ENCODE data around the gene LRRN1.

The LRRN1 gene

DNA sequence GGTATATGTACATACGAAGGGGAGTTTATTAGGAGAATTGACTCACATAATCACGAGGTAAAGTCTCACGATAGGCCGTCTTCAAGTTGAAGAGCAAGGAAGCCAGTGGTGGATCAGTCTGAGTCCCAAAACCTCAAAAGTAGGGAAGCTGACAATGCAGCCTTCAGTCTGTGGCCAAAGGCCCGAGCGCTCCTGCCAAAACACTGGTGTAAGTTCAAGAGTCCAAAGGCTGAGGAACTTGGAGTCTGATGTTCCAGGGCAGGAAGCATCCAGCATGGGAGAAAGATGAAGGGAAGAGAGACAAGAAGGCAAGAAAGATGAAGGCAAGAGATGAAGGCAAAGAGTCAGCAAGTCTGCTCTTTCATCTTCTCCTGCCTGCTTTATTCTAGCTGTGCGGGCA, 16.8 kb upstream of the LRRN1 start:
- no peak for TF ChIP-seq TCF12 (IDR thresholded peaks at IDR 0.05; ENCODE audit: low read depth)
- TF ChIP-seq, protein P1, sequence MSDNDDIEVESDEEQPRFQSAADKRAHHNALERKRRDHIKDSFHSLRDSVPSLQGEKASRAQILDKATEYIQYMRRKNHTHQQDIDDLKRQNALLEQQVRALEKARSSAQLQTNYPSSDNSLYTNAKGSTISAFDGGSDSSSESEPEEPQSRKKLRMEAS (IDR thresholded peaks at IDR 0.05), result no peak
- no peak for TF ChIP-seq RAD21 (IDR thresholded peaks at IDR 0.05; ENCODE audit: low read depth)
- TF ChIP-seq EP300 (IDR thresholded peaks at IDR 0.05; ENCODE audit: borderline replicate concordance), result no peak
- TF ChIP-seq TAF1 (IDR thresholded peaks at IDR 0.05; ENCODE audit: low read depth), result no peak
- no peak for TF ChIP-seq YY1 (IDR thresholded peaks at IDR 0.05; ENCODE audit: low read depth)
- TF ChIP-seq ZBTB7A (IDR thresholded peaks at IDR 0.05; ENCODE audit: low read depth), result no peak
- no peak for TF ChIP-seq CREB1 (IDR thresholded peaks at IDR 0.05; ENCODE audit: low read depth)
- TF ChIP-seq, protein P2, sequence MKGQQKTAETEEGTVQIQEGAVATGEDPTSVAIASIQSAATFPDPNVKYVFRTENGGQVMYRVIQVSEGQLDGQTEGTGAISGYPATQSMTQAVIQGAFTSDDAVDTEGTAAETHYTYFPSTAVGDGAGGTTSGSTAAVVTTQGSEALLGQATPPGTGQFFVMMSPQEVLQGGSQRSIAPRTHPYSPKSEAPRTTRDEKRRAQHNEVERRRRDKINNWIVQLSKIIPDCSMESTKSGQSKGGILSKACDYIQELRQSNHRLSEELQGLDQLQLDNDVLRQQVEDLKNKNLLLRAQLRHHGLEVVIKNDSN (IDR thresholded peaks at IDR 0.05), result no peak
- TF ChIP-seq NFIC (IDR thresholded peaks at IDR 0.05), result no peak

DNA sequence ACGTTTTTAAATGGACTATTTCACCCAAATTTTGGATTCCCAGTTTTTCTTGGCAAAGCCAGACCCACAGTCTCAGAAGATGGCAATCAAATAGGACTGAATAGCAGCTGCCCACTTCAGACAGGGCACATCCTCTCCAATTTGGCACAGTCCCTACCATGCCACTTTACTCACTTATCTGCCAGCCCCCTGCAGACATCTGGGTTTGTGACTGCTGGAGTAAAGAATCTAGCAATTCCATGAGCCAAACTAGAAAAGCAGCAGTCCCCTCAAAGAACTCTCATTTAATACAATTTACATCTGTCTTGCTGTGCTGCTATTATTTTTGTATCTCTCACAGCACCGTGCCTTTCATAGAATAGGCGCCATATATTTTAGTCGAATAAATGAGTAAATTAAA, 16.0 kb upstream of the LRRN1 start:
- TF ChIP-seq, protein P2 (IDR thresholded peaks at IDR 0.05), result no peak
- TF ChIP-seq RAD21 (IDR thresholded peaks at IDR 0.05; ENCODE audit: low read depth) (no peak), TEAD4 (IDR thresholded peaks at IDR 0.05) (no peak), TAF1 (IDR thresholded peaks at IDR 0.05; ENCODE audit: low read depth) (no peak)
- TF ChIP-seq, protein P1 (IDR thresholded peaks at IDR 0.05), result no peak

DNA sequence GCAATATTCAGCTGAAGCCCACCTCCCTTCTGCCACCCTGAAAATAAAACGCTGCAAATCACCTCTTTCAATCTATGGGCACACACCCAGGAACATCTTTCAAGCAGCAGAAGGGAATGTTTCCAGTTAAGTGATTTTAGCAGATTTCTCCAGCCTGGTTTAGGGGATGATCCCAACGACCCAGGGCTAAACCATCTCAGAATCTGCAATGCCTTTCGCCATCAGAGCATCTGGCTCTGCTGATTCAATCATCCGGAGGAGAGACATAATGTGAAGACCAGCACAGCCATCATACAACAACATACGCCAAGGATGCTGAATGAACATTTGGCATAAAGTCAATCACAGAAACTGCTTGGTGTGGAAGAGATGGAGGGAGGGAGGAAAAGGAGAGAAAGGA, 15.5 kb upstream of the LRRN1 start:
- no peak for TF ChIP-seq FOXM1 (IDR thresholded peaks at IDR 0.05; ENCODE audit: borderline replicate concordance, low read depth)
- no peak for TF ChIP-seq CEBPB (IDR thresholded peaks at IDR 0.05)
- TF ChIP-seq, protein P1 (IDR thresholded peaks at IDR 0.05), result no peak

DNA sequence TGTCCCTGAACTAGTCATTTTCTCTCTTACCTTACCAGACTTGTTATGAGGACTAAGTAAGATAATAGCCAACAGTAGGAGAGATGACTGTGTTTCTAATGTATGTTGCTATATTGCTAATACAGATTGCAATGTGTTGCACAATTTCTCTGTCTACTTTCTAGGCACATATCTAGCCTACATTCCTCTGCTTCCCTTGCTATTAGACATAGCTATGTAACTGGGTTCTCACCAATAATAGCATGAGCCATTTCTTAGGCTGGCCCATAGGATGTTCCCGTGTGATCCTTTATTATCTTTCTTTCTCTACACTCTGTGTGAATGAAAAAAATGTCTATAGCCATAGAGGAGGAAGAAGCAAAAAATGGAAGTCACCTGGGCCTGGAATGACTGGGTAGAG, 6.8 kb upstream of the LRRN1 start:
- no peak for TF ChIP-seq FOXM1 (IDR thresholded peaks at IDR 0.05; ENCODE audit: borderline replicate concordance, low read depth)
- no peak for TF ChIP-seq EP300 (IDR thresholded peaks at IDR 0.05; ENCODE audit: borderline replicate concordance)
- no peak for TF ChIP-seq EGR1 (IDR thresholded peaks at IDR 0.05)
- no peak for TF ChIP-seq ZBTB7A (IDR thresholded peaks at IDR 0.05; ENCODE audit: low read depth)
- TF ChIP-seq, protein P1 (IDR thresholded peaks at IDR 0.05), result no peak
- no peak for TF ChIP-seq CEBPB (IDR thresholded peaks at IDR 0.05)
- TF ChIP-seq TAF1 (IDR thresholded peaks at IDR 0.05; ENCODE audit: low read depth), result no peak
- no peak for TF ChIP-seq CREB1 (IDR thresholded peaks at IDR 0.05; ENCODE audit: low read depth)
- TF ChIP-seq TCF12 (IDR thresholded peaks at IDR 0.05; ENCODE audit: low read depth), result no peak
- TF ChIP-seq TEAD4 (IDR thresholded peaks at IDR 0.05), result no peak
- no peak for TF ChIP-seq YY1 (IDR thresholded peaks at IDR 0.05; ENCODE audit: low read depth)
- TF ChIP-seq RAD21 (IDR thresholded peaks at IDR 0.05; ENCODE audit: low read depth), result no peak
- no peak for TF ChIP-seq NFIC (IDR thresholded peaks at IDR 0.05)
- TF ChIP-seq, protein P2 (IDR thresholded peaks at IDR 0.05), result no peak

DNA sequence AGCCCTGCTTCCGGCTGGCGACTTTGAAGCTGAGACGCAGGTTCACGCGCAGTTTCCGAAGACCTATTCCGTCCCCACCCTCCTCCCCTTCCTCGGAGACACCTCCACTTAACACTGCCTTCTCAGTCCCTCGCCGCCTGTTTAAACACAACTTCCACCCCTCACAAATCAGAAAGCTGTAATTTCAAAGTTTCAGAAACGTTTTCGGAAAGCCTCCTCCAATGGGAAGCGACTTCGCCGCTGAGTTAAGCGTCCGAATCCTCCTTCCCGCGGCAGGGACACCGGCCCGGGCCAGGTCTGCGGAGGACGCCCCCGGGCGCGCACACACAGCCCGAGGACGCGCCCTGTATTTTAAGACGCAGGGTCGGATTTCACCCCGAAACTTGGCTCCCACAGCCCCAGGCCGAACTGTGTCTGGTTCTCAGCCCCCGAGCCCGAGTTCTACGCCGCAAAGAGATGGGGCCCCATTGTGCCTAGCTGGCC, 559 bp upstream of the LRRN1 start:
- TF ChIP-seq RAD21 (IDR thresholded peaks at IDR 0.05; ENCODE audit: low read depth) (no peak), NFIC (IDR thresholded peaks at IDR 0.05) (no peak), EGR1 (IDR thresholded peaks at IDR 0.05) (no peak), FOXM1 (IDR thresholded peaks at IDR 0.05; ENCODE audit: borderline replicate concordance, low read depth) (no peak), CEBPB (IDR thresholded peaks at IDR 0.05) (no peak), TAF1 (IDR thresholded peaks at IDR 0.05; ENCODE audit: low read depth) (no peak), ZBTB7A (IDR thresholded peaks at IDR 0.05; ENCODE audit: low read depth) (no peak), TEAD4 (IDR thresholded peaks at IDR 0.05) (no peak), TCF12 (IDR thresholded peaks at IDR 0.05; ENCODE audit: low read depth) (no peak), CREB1 (IDR thresholded peaks at IDR 0.05; ENCODE audit: low read depth) (no peak), YY1 (IDR thresholded peaks at IDR 0.05; ENCODE audit: low read depth) (no peak), EP300 (IDR thresholded peaks at IDR 0.05; ENCODE audit: borderline replicate concordance) (no peak)
- TF ChIP-seq, protein P3, sequence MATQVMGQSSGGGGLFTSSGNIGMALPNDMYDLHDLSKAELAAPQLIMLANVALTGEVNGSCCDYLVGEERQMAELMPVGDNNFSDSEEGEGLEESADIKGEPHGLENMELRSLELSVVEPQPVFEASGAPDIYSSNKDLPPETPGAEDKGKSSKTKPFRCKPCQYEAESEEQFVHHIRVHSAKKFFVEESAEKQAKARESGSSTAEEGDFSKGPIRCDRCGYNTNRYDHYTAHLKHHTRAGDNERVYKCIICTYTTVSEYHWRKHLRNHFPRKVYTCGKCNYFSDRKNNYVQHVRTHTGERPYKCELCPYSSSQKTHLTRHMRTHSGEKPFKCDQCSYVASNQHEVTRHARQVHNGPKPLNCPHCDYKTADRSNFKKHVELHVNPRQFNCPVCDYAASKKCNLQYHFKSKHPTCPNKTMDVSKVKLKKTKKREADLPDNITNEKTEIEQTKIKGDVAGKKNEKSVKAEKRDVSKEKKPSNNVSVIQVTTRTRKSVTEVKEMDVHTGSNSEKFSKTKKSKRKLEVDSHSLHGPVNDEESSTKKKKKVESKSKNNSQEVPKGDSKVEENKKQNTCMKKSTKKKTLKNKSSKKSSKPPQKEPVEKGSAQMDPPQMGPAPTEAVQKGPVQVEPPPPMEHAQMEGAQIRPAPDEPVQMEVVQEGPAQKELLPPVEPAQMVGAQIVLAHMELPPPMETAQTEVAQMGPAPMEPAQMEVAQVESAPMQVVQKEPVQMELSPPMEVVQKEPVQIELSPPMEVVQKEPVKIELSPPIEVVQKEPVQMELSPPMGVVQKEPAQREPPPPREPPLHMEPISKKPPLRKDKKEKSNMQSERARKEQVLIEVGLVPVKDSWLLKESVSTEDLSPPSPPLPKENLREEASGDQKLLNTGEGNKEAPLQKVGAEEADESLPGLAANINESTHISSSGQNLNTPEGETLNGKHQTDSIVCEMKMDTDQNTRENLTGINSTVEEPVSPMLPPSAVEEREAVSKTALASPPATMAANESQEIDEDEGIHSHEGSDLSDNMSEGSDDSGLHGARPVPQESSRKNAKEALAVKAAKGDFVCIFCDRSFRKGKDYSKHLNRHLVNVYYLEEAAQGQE (IDR thresholded peaks at IDR 0.05; ENCODE audit: low read depth), result no peak
- TF ChIP-seq, protein P1 (IDR thresholded peaks at IDR 0.05), result no peak
- TF ChIP-seq, protein P2 (IDR thresholded peaks at IDR 0.05), result no peak

DNA sequence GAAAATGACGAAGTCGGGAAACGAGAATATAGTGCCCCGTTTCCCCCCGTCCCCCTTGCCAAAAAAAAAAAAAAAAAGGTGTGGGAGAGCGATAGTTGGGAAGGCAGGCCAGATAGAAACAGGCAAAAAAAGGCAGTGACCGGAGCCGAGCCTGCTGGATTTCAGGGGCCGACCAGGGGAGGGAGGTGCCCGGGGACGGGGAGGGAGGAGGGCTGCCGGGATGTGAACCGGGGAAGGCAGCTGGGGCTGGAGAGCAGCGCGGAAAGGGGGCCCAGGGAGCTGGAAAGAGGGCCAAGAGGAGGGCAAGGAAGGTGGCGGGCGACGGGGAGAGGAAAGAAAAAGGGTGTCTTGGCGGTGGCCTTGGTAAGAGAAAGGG, 837 bp downstream of the LRRN1 start:
- TF ChIP-seq NFIC (IDR thresholded peaks at IDR 0.05) (no peak), TEAD4 (IDR thresholded peaks at IDR 0.05) (no peak), EGR1 (IDR thresholded peaks at IDR 0.05) (no peak), YY1 (IDR thresholded peaks at IDR 0.05; ENCODE audit: low read depth) (no peak), CREB1 (IDR thresholded peaks at IDR 0.05; ENCODE audit: low read depth) (no peak), CEBPB (IDR thresholded peaks at IDR 0.05) (no peak), FOXM1 (IDR thresholded peaks at IDR 0.05; ENCODE audit: borderline replicate concordance, low read depth) (no peak), TAF1 (IDR thresholded peaks at IDR 0.05; ENCODE audit: low read depth) (no peak), ZBTB7A (IDR thresholded peaks at IDR 0.05; ENCODE audit: low read depth) (no peak), TCF12 (IDR thresholded peaks at IDR 0.05; ENCODE audit: low read depth) (no peak), RAD21 (IDR thresholded peaks at IDR 0.05; ENCODE audit: low read depth) (no peak), EP300 (IDR thresholded peaks at IDR 0.05; ENCODE audit: borderline replicate concordance) (no peak)
- TF ChIP-seq, protein P2 (IDR thresholded peaks at IDR 0.05), result no peak
- TF ChIP-seq, protein P3 (IDR thresholded peaks at IDR 0.05; ENCODE audit: low read depth), result no peak
- TF ChIP-seq, protein P1 (IDR thresholded peaks at IDR 0.05), result no peak
